Subcutaneous adipose tissue (tissue), 4 donors: Measurements from ENCODE around the gene KCNB1. TPM values are rescaled to one million over a fixed set of nuclear protein-coding genes. Genes with fewer than 3 reads are reported as not detected.

ENCODE experiments used
- total RNA-seq, 4 donors: library from RNA; depleted of rRNA; stranded (reverse); fragments of >200 nt; gene quantifications; one replicate each; pipeline ENCODE4 v1.1.0, GENCODE V29; 2016
- TF ChIP-seq, protein P1 (sequence below): fragments of 450-650 bp; IDR thresholded peaks from one replicate; pipeline ENCODE4 v1.5.1; 2016; ENCODE audit warnings: low read depth, mild to moderate bottlenecking, control low read depth, antibody characterized with exemption, moderate library complexity

KCNB1 gene
- total RNA-seq, 4 donors from 2014 or later: 8.7 to 24.5 (median 17.7) TPM

DNA sequence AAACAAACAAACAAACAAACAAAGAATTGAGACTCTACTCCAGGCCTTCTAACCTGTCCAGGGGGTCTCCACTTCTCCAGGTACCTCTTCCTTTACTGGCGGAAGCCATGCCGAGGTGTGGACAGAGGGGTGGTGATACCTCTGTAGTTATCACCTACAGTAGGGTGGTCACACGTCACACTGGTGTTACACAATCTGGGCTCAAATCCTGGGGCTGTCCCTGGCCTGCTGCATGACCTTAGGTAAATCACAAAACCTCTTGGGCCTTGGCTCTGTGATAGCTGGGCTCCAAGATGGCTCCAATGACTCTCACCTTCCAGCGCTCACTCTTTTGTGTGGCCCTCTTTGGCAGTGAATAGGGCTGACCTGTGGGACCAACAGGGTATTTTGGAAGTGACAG lies 127.8 kb downstream of the KCNB1 start:
- TF ChIP-seq, protein P1, sequence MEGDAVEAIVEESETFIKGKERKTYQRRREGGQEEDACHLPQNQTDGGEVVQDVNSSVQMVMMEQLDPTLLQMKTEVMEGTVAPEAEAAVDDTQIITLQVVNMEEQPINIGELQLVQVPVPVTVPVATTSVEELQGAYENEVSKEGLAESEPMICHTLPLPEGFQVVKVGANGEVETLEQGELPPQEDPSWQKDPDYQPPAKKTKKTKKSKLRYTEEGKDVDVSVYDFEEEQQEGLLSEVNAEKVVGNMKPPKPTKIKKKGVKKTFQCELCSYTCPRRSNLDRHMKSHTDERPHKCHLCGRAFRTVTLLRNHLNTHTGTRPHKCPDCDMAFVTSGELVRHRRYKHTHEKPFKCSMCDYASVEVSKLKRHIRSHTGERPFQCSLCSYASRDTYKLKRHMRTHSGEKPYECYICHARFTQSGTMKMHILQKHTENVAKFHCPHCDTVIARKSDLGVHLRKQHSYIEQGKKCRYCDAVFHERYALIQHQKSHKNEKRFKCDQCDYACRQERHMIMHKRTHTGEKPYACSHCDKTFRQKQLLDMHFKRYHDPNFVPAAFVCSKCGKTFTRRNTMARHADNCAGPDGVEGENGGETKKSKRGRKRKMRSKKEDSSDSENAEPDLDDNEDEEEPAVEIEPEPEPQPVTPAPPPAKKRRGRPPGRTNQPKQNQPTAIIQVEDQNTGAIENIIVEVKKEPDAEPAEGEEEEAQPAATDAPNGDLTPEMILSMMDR: no peak

DNA sequence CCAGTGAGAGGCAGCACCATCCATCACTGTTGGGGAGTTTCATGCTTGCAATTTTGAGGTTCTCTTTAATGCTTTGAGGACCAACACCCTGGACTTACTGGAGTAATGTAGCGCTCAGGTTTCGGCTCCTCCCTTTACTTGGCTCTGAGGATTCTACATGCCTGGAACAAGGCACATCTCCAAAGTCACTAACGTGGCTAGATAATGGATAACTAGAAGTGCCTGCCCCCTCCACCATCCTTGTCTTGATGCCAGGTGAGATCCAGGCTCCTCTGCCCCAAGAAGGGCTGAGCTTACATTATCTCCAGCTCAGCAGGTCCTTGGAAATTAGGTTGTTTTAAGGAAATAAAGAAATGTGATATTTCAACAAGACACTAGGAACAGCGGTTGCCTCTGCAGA lies 129.1 kb downstream of the KCNB1 start:
- TF ChIP-seq, protein P1: no peak

DNA sequence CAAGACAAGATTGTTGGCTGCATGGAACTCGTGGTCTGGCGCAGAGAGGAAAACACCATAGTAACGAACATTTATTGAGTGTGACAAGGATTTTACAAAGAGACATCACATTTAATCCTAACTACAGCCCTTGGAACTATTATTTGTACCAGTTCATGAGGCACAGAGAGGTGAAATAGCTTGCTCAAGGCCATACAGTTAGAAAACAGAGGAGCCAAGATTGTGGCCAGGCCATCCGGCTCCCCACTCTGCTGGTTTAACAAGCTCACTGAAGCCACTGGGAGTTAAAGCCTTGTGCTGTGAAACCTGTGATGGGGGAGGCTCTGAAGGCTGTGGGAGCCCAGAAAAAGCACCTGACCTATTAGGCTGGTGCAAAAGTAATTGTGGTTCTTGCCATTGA lies 129.7 kb downstream of the KCNB1 start:
- TF ChIP-seq, protein P1: no peak

DNA sequence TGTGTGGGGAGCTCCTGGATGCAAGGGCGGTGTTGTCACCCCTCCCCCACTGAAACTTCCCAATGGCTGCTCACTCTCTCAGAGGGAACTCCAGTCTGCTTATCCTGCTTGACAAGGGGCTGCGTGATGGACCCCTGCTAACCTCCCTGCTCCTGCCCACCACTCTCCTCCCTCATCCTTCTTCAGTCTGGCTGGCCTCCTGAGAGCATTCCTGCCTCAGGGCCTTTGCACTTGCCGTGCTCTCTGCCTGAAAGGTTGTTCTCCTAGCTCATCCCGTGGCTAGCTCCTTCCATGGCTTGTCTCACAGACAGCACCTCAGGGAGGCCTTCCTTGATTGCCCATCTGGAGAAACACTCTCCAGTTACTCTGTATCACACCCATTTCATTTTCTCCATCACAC lies 130.7 kb downstream of the KCNB1 start:
- TF ChIP-seq, protein P1: no peak

GRCh38 chr20:49349694-49350252 lies 132.7 kb downstream of the KCNB1 start:
- TF ChIP-seq, protein P1: no peak

GRCh38 chr20:49349078-49349477 lies 133.4 kb downstream of the KCNB1 start:
- TF ChIP-seq, protein P1: no peak

DNA sequence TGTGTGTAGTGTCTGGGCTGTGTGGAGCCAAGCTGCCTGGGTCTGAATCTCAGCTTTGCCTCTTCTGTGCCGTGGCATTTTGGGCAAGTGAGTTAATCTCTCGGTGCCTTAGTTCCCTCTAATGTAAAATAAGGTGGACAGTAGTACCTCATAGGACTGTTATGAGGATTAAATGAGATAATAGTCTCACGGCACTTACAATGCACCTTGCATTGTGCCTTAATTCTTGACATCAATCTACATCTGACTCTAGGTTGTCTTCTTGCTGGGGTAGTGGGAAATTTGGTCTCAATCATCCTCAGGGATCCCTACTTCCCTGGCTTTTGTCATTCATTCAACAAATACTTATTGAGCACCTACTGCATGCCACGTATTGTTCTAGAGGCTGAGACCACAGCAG lies 133.9 kb downstream of the KCNB1 start:
- TF ChIP-seq, protein P1: no peak
